H1 (cell line): ENCODE data around the gene GLG1. TPM values are rescaled to one million over a fixed set of nuclear protein-coding genes. Genes with fewer than 3 reads are reported as not detected.
"Not testable (repeated sequence)": the region's sequence is repeated elsewhere in the genome, so short reads cannot be mapped to it uniquely, and the experiment has no call there.

Experiments
- CTCF ChIA-PET: fragments of 300-600 bp; sonication (Branson Sonifier 250); formaldehyde crosslinking; loops from one replicate; lab custom pipeline; 2021; ENCODE audit not compliant: partially characterized antibody; lab: Charles Lee
- POLR2A ChIA-PET: fragments of 300-600 bp; sonication (Branson Sonifier 250); formaldehyde crosslinking; loops from one replicate; lab custom pipeline; 2021; ENCODE audit warnings: inconsistent platforms; ENCODE audit not compliant: partially characterized antibody; lab: Charles Lee
- DNase-seq, 2 experiments: peaks; one replicate each; pipeline versions ENCODE4 v3.0.0 to v3.0.0-alpha.2; 2010 to 2022; ENCODE audit warnings: low spot score in 2 of 2, low read depth in 1 of 2, mixed read lengths in 1 of 2
- FAIRE-seq: peaks from 2 replicates; lab custom pipeline; 2011; peaks lifted over from hg19 to GRCh38; lab: Jason Lieb, UNC
- H2AFZ ChIP-seq: 2 replicates; pipeline ENCODE4 v1.8.1; 2012; ENCODE audit warnings: low read length, inconsistent platforms
- H2AK5ac ChIP-seq: 2 replicates; pipeline ENCODE4 v1.6.1; 2013; ENCODE audit warnings: low read depth, low read length
- H2BK120ac ChIP-seq: replicated peaks from 2 replicates; pipeline ENCODE3; 2013; ENCODE audit warnings: low read depth, low read length, inconsistent platforms
- H2BK12ac ChIP-seq: 2 replicates; pipeline ENCODE4 v1.6.1; 2013; ENCODE audit warnings: low read depth, low read length
- H2BK15ac ChIP-seq: 2 replicates; pipeline ENCODE4 v1.6.1; 2013; ENCODE audit warnings: low read length
- H2BK20ac ChIP-seq: 2 replicates; pipeline ENCODE4 v1.6.1; 2013; ENCODE audit warnings: low read length
- H2BK5ac ChIP-seq: 2 replicates; pipeline ENCODE4 v1.6.1; 2013; ENCODE audit warnings: low read depth, low read length
- H3K14ac ChIP-seq: 2 replicates; pipeline ENCODE4 v1.6.1; 2013; ENCODE audit warnings: inconsistent platforms; ENCODE audit not compliant: insufficient read length
- H3K18ac ChIP-seq: 2 replicates; pipeline ENCODE4 v1.6.1; 2013; ENCODE audit warnings: low read length; ENCODE audit errors: extremely low read depth
- H3K23ac ChIP-seq: 2 replicates; pipeline ENCODE4 v1.6.1; 2013; ENCODE audit warnings: inconsistent platforms; ENCODE audit not compliant: insufficient read length
- H3K23me2 ChIP-seq: 2 replicates; pipeline ENCODE4 v1.6.1; 2013; ENCODE audit warnings: low read depth, low read length
- H3K27ac ChIP-seq: 2 replicates; pipeline ENCODE4 v1.6.1; 2011; ENCODE audit warnings: low read depth, low read length, inconsistent platforms
- H3K27me3 ChIP-seq, 4 experiments: replicated peaks in 1 of 4; 1 replicate in 1 of 4; 2 replicates in 3 of 4; pipeline versions ENCODE4 v1.6.1 to v1.8.1; 2011 to 2013; ENCODE audit warnings: low read length in 3 of 4, mild to moderate bottlenecking in 3 of 4, inconsistent platforms in 2 of 4, mixed read lengths in 2 of 4, moderate library complexity in 1 of 4; ENCODE audit not compliant: control insufficient read depth in 3 of 4, insufficient read depth in 3 of 4; ENCODE audit errors: extremely low read depth in 1 of 4
- H3K36me3 ChIP-seq, 4 experiments: 2 replicates each; pipeline versions ENCODE4 v1.6.1 to v1.8.1; 2011 to 2013; ENCODE audit warnings: mild to moderate bottlenecking in 4 of 4, low read length in 3 of 4, moderate library complexity in 2 of 4, control low read depth in 1 of 4, inconsistent platforms in 1 of 4; ENCODE audit not compliant: insufficient read depth in 4 of 4, control insufficient read depth in 2 of 4
- H3K4ac ChIP-seq: replicated peaks from 2 replicates; pipeline ENCODE3; 2013; ENCODE audit warnings: low read length, low read depth, mixed read lengths, inconsistent platforms; ENCODE audit not compliant: insufficient read length
- H3K4me1 ChIP-seq, 4 experiments: replicated peaks in 1 of 4; 1 replicate in 1 of 4; 2 replicates in 3 of 4; pipeline versions ENCODE4 v1.6.1 to v1.8.1; 2011 to 2013; ENCODE audit warnings: low read length in 3 of 4, inconsistent platforms in 2 of 4, mixed read lengths in 1 of 4; ENCODE audit not compliant: insufficient read depth in 4 of 4, control insufficient read depth in 3 of 4
- H3K4me2 ChIP-seq, 2 experiments: 2 replicates each; pipeline versions ENCODE4 v1.6.1 to v1.8.1; 2011 to 2013; ENCODE audit warnings: low read depth in 2 of 2, low read length in 2 of 2, control low read depth in 1 of 2, inconsistent platforms in 1 of 2, mild to moderate bottlenecking in 1 of 2; ENCODE audit not compliant: insufficient read depth in 1 of 2
- H3K4me3 ChIP-seq, 4 experiments: fragments of 200-600, 300-600 bp in 1 of 4; sonication (generic), shearing (Covaris generic), sonication (Bioruptor Twin) in 1 of 4; 2 replicates each; pipeline versions ENCODE4 v1.5.1 to v1.8.1; 2011 to 2016; ENCODE audit warnings: low read length in 4 of 4, low read depth in 3 of 4, control low read depth in 2 of 4, inconsistent platforms in 2 of 4, mild to moderate bottlenecking in 2 of 4, mixed read lengths in 1 of 4, moderate library complexity in 1 of 4; ENCODE audit not compliant: insufficient read depth in 2 of 4; ENCODE audit errors: extremely low read depth in 1 of 4
- H3K56ac ChIP-seq: replicated peaks from 2 replicates; pipeline ENCODE3; 2013; ENCODE audit warnings: low read depth, mild to moderate bottlenecking, mixed read lengths, low read length, inconsistent platforms; ENCODE audit not compliant: insufficient read length
- H3K79me1 ChIP-seq: 2 replicates; pipeline ENCODE4 v1.6.1; 2013; ENCODE audit warnings: low read depth, low read length, control low read depth
- H3K79me2 ChIP-seq, 2 experiments: 2 replicates each; pipeline versions ENCODE4 v1.6.1 to v1.8.1; 2012 to 2013; ENCODE audit warnings: low read length in 2 of 2, mild to moderate bottlenecking in 2 of 2, inconsistent platforms in 1 of 2; ENCODE audit not compliant: insufficient read depth in 2 of 2, control insufficient read depth in 1 of 2
- H3K9ac ChIP-seq, 4 experiments: replicated peaks in 1 of 4; 1 replicate in 1 of 4; 2 replicates in 3 of 4; pipeline versions ENCODE4 v1.6.1 to v1.8.1; 2011 to 2013; ENCODE audit warnings: low read depth in 3 of 4, low read length in 3 of 4, control low read depth in 2 of 4, mild to moderate bottlenecking in 2 of 4, moderate library complexity in 2 of 4, inconsistent platforms in 1 of 4; ENCODE audit errors: extremely low read depth in 1 of 4
- H3K9me3 ChIP-seq, 2 experiments: 2 replicates each; pipeline versions ENCODE4 v1.6.1 to v1.8.1; 2012 to 2013; ENCODE audit warnings: mild to moderate bottlenecking in 2 of 2, moderate library complexity in 2 of 2, control low read depth in 1 of 2, inconsistent platforms in 1 of 2, low read depth in 1 of 2, low read length in 1 of 2, mixed read lengths in 1 of 2; ENCODE audit not compliant: insufficient read depth in 2 of 2
- H4K20me1 ChIP-seq, 2 experiments: replicated peaks in 1 of 2; 2 replicates each; pipeline versions ENCODE3 to v1.8.1; 2011 to 2013; ENCODE audit warnings: inconsistent platforms in 2 of 2, low read length in 2 of 2, mild to moderate bottlenecking in 1 of 2; ENCODE audit not compliant: insufficient read depth in 2 of 2, control insufficient read depth in 1 of 2
- H4K5ac ChIP-seq: 2 replicates; pipeline ENCODE4 v1.6.1; 2013; ENCODE audit warnings: low read length, low read depth, mixed read lengths, inconsistent platforms; ENCODE audit not compliant: insufficient read length
- H4K8ac ChIP-seq: 2 replicates; pipeline ENCODE4 v1.8.0; 2013; ENCODE audit warnings: mild to moderate bottlenecking, moderate library complexity, low read length, inconsistent platforms; ENCODE audit not compliant: insufficient read depth; ENCODE audit errors: extremely low read depth
- H4K91ac ChIP-seq: replicated peaks from 2 replicates; pipeline ENCODE3; 2013; ENCODE audit warnings: low read length, mixed read lengths, inconsistent platforms; ENCODE audit not compliant: insufficient read length
- CBX8 ChIP-seq: fragments of 300-800, 300-1000 bp; sonication (generic); IDR thresholded peaks from 2 replicates; pipeline ENCODE4 v1.7.1; 2016; ENCODE audit warnings: low read depth, low read length, borderline replicate concordance
- EP300 ChIP-seq, 2 experiments: IDR thresholded peaks; 1 replicate in 1 of 2; 2 replicates in 1 of 2; pipeline ENCODE4 v1.6.1; 2011 to 2012; ENCODE audit warnings: low read depth in 2 of 2, low read length in 2 of 2, mild to moderate bottlenecking in 2 of 2, borderline replicate concordance in 1 of 2, inconsistent platforms in 1 of 2, moderate library complexity in 1 of 2
- KDM1A ChIP-seq: fragments of 200-600, 300-600 bp; sonication (generic); IDR thresholded peaks from 2 replicates; pipeline ENCODE4 v1.7.1; 2016; ENCODE audit warnings: mild to moderate bottlenecking, low read length, borderline replicate concordance
- POU5F1 ChIP-seq: IDR thresholded peaks from 2 replicates; pipeline ENCODE4 v1.6.1; 2011; ENCODE audit warnings: low read depth, mild to moderate bottlenecking, low read length, moderate library complexity
- RNF2 ChIP-seq: fragments of 200-900, 300-1000 bp; sonication (generic); IDR thresholded peaks from 2 replicates; pipeline ENCODE4 v1.7.1; 2016; ENCODE audit warnings: borderline replicate concordance, low read depth, mild to moderate bottlenecking, antibody characterized with exemption, low read length; ENCODE audit not compliant: poor library complexity, severe bottlenecking; ENCODE audit errors: missing control alignments
- WGBS, 2 experiments: shearing (Covaris generic) in 1 of 2; methylation state at CpG; one replicate each; pipeline versions ENCODE4 v1.1.6 to v1.1.7; 2013 to 2015; ENCODE audit warnings: low lambda C conversion rate in 2 of 2, mixed read lengths in 2 of 2, inconsistent platforms in 1 of 2, low coverage in 1 of 2, missing lambda C conversion rate in 1 of 2; ENCODE audit not compliant: insufficient replicate concordance in 2 of 2, insufficient coverage in 1 of 2, insufficient read length in 1 of 2; ENCODE audit errors: extremely low coverage in 1 of 2, missing lambda C conversion rate in 1 of 2; 5-methylcytosine and 5-hydroxymethylcytosine counted together
- polyA plus RNA-seq, 7 experiments: library from polyadenylated mRNA; depleted of rRNA in 3 of 7; stranded (reverse) in 5 of 7; unstranded in 2 of 7; fragments of >200 nt in 5 of 7; fragments of 200-250 nt in 2 of 7; gene quantifications; 1 replicate in 5 of 7; 2 replicates in 1 of 7; 4 replicates in 1 of 7; pipeline versions ENCODE4 v1.2.1 to v1.2.3, GENCODE V29; 2011 to 2013; ENCODE audit warnings: missing spikeins in 2 of 7, mixed read lengths in 2 of 7
- total RNA-seq: library from RNA; stranded (reverse); fragmentation: NEBNext Ultra II Directional; extraction: Animal tissue kit (Norgen Biotek cat#: 25700); gene quantifications from 2 replicates; pipeline ENCODE4 v1.2.1, GENCODE V29; 2021
- TF ChIP-seq, protein P1 (sequence below): IDR thresholded peaks from 2 replicates; pipeline ENCODE4 v1.6.1; 2011; ENCODE audit warnings: low read depth, mild to moderate bottlenecking, low read length; ENCODE audit not compliant: insufficient read depth

Gene GLG1
- total and polyA plus RNA-seq, 2 of the 8 experiments (the other 6 are each of a cell fraction or from before 2014, with no cell fraction given), result 53.4 to 139 TPM

DNA sequence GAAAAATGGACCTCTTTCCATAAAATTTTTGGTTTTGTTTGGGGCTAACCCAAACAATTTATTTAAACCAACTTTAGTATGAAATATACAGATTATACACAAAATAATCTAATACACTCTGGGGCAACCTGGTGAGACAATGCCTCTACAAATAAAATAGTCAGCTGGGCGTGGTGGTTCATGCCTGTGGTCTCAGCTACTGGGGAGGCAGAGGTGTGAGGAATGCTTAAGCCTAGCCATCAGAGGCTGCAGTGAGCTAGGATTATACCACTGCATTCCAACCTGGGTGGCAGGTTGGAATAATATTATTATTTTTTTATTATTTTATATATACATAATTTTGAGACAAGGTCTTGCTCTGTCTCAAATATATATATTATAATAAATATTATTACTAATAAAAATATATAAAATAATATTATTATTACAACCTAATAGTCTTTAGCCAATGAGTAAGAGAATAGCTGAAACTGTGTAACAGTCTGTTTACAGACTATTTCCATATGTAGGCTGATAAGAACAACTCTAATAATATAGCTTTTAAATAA is 50.5 kb downstream of the GLG1 start (continued):
- TF ChIP-seq EP300 (IDR thresholded peaks at IDR 0.05; ENCODE audit: borderline replicate concordance in 1 of 2, low read depth in 2 of 2, low read length in 2 of 2) (no peak), RNF2 (no peak), CBX8 (no peak), POU5F1 (no peak), KDM1A (no peak)
- TF ChIP-seq, protein P1, sequence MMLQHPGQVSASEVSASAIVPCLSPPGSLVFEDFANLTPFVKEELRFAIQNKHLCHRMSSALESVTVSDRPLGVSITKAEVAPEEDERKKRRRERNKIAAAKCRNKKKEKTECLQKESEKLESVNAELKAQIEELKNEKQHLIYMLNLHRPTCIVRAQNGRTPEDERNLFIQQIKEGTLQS, result no peak

DNA sequence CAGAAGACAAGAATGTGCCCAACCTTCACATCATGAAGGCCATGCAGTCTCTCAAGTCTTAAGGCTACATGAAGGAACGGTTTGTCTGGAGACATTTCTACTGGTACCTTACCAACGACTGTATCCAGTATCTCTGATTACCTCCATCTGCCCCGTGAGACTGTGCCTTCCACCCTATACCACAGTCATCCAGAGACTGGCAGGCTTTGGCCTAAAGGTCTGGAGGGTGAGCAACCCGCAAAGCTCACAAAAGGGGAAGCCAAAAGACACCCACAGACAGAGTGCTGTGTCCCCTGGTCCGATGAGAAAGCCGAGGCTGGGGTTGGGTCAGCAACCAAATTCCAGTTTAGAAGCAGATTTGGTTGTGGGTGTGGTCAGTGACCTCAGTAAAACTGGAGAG is 54.6 kb downstream of the GLG1 start:
- WGBS, 2 experiments, result 78% methylated on average over 4 of the region's 6 CpGs; no CpG with 5 or more reads in 1 of the 2 experiments
- H3K9ac ChIP-seq, H3K9me3 ChIP-seq, H3K27me3 ChIP-seq, H3K18ac ChIP-seq, H3K4me2 ChIP-seq, H2AFZ ChIP-seq, H4K5ac ChIP-seq, H2BK20ac ChIP-seq, H3K4me1 ChIP-seq, H3K79me1 ChIP-seq, H2BK15ac ChIP-seq, H4K20me1 ChIP-seq, H3K27ac ChIP-seq, H2BK12ac ChIP-seq, H3K23ac ChIP-seq, H4K91ac ChIP-seq, POLR2A ChIA-PET, FAIRE-seq, CTCF ChIA-PET, H2BK120ac ChIP-seq, DNase-seq, H3K56ac ChIP-seq, H2AK5ac ChIP-seq, H2BK5ac ChIP-seq, H3K23me2 ChIP-seq, H3K4me3 ChIP-seq, H3K4ac ChIP-seq, H3K14ac ChIP-seq, H4K8ac ChIP-seq, H3K36me3 ChIP-seq: not testable (repeated sequence)
- peaks cover 0 to 17% of the 10 kb centered on the region in 2 experiments; a peak in 2 of 4 replicates for H3K79me2 ChIP-seq
